SK-N-SH (cell line): ENCODE results near the gene RFX5. TPM values are rescaled to one million over a fixed set of nuclear protein-coding genes. Genes with fewer than 3 reads are reported as not detected.

Experiments used
- CTCF ChIA-PET: fragments of 300-600, 350-600 bp; formaldehyde crosslinking; extraction: SDS; loops from one replicate; lab custom pipeline; 2021; lab: Yijun Ruan, JAX
- POLR2A ChIA-PET: fragments of 350-600 bp; sonication (Branson Sonifier 250); formaldehyde crosslinking; extraction: SDS; loops from one replicate; lab custom pipeline; 2020; ENCODE audit warnings: antibody characterized with exemption, inconsistent platforms; lab: Yijun Ruan, JAX
- DNase-seq: peaks from one replicate; pipeline ENCODE4 v3.0.0; 2012
- H2AFZ ChIP-seq: fragments of 200-600 bp; sonication (generic); 2 replicates; pipeline ENCODE4 v1.8.1; 2016; ENCODE audit warnings: antibody characterized with exemption, mild to moderate bottlenecking, low read depth
- H3F3A ChIP-seq: fragments of 200-600 bp; sonication (generic); replicated peaks from 2 replicates; pipeline ENCODE3; 2016; ENCODE audit warnings: antibody characterized with exemption, mild to moderate bottlenecking; ENCODE audit not compliant: insufficient read depth
- H3K27ac ChIP-seq, 2 experiments: fragments of 200-500 bp in 1 of 2; fragments of 200-600 bp in 1 of 2; sonication (Bioruptor generic) in 1 of 2; sonication (generic), shearing (Covaris generic) in 1 of 2; 2 replicates each; pipeline versions ENCODE4 v1.5.1 to v1.6.1; 2014 to 2016; ENCODE audit warnings: low read depth in 2 of 2, inconsistent platforms in 1 of 2, low read length in 1 of 2, mild to moderate bottlenecking in 1 of 2, mixed read lengths in 1 of 2
- H3K27me3 ChIP-seq: fragments of 200-600 bp; sonication (generic), shearing (Covaris generic); 2 replicates; pipeline ENCODE4 v1.6.1; 2016; ENCODE audit warnings: mixed run types; ENCODE audit not compliant: insufficient read depth
- H3K36me3 ChIP-seq, 2 experiments: fragments of 200-500 bp in 1 of 2; fragments of 200-600 bp in 1 of 2; sonication (Bioruptor generic) in 1 of 2; sonication (generic) in 1 of 2; replicated peaks in 1 of 2; 2 replicates each; pipeline versions ENCODE3 to v1.5.1; 2014 to 2016; ENCODE audit warnings: low read length in 1 of 2, mild to moderate bottlenecking in 1 of 2; ENCODE audit not compliant: insufficient read depth in 2 of 2, control insufficient read depth in 1 of 2
- H3K4me1 ChIP-seq, 2 experiments: fragments of 200-500 bp in 1 of 2; fragments of 200-600 bp in 1 of 2; sonication (Bioruptor generic) in 1 of 2; sonication (generic), shearing (Covaris generic) in 1 of 2; 2 replicates each; pipeline versions ENCODE4 v1.5.1 to v1.6.1; 2014 to 2016; ENCODE audit warnings: low read depth in 1 of 2, low read length in 1 of 2, mixed run types in 1 of 2; ENCODE audit not compliant: insufficient read depth in 2 of 2, control insufficient read depth in 1 of 2
- H3K4me2 ChIP-seq: fragments of 200-600 bp; sonication (generic), shearing (Covaris generic); 2 replicates; pipeline ENCODE4 v1.6.1; 2017; ENCODE audit warnings: mixed run types
- H3K4me3 ChIP-seq, 2 experiments: fragments of 200-500 bp in 1 of 2; fragments of 200-600 bp in 1 of 2; sonication (Bioruptor generic) in 1 of 2; sonication (generic), shearing (Covaris generic) in 1 of 2; 2 replicates each; pipeline versions ENCODE4 v1.5.1 to v1.8.1; 2014 to 2016; ENCODE audit warnings: low read depth in 2 of 2, inconsistent platforms in 1 of 2, low read length in 1 of 2, mild to moderate bottlenecking in 1 of 2, mixed read lengths in 1 of 2, moderate library complexity in 1 of 2
- H3K79me2 ChIP-seq: fragments of 200-600 bp; sonication (generic); 2 replicates; pipeline ENCODE4 v1.8.1; 2017; ENCODE audit warnings: mild to moderate bottlenecking; ENCODE audit not compliant: insufficient read depth
- H3K9ac ChIP-seq: fragments of 200-600 bp; sonication (generic); 2 replicates; pipeline ENCODE4 v1.6.1; 2017; ENCODE audit warnings: mixed run types
- H3K9me2 ChIP-seq: fragments of 200-600 bp; sonication (generic); 2 replicates; pipeline ENCODE4 v1.6.1; 2017; ENCODE audit warnings: mixed run types
- H3K9me3 ChIP-seq: fragments of 200-600 bp; sonication (generic); 2 replicates; pipeline ENCODE4 v1.6.1; 2017; ENCODE audit warnings: mixed run types, mild to moderate bottlenecking, moderate library complexity
- H4K20me1 ChIP-seq: fragments of 200-600 bp; sonication (generic); 2 replicates; pipeline ENCODE4 v1.6.1; 2017; ENCODE audit warnings: mild to moderate bottlenecking, mixed run types; ENCODE audit not compliant: insufficient read depth
- CTCF ChIP-seq: fragments of 200-600 bp; sonication (generic); IDR thresholded peaks from 2 replicates; pipeline ENCODE4 v1.6.1; 2017; ENCODE audit warnings: antibody characterized with exemption, mild to moderate bottlenecking, moderate library complexity
- ELF1 ChIP-seq: IDR thresholded peaks from 2 replicates; pipeline ENCODE4 v1.4.0; 2012
- EP300 ChIP-seq, 2 experiments: IDR thresholded peaks; 2 replicates each; pipeline versions ENCODE4 v1.4.0 to v1.6.1; 2012; ENCODE audit warnings: borderline replicate concordance in 1 of 2, low read depth in 1 of 2, low read length in 1 of 2
- EZH2phosphoT487 ChIP-seq: fragments of 200-600 bp; sonication (generic); IDR thresholded peaks from 2 replicates; pipeline ENCODE4 v1.6.1; 2017; ENCODE audit warnings: low read depth, mixed run types, mild to moderate bottlenecking, antibody characterized with exemption, moderate library complexity, borderline replicate concordance
- FOSL2 ChIP-seq: IDR thresholded peaks from 2 replicates; pipeline ENCODE4 v1.4.0; 2012; ENCODE audit warnings: low read depth, mild to moderate bottlenecking, moderate library complexity, borderline replicate concordance
- FOXM1 ChIP-seq: IDR thresholded peaks from 2 replicates; pipeline ENCODE4 v1.4.0; 2012; ENCODE audit warnings: low read depth, mild to moderate bottlenecking
- GABPA ChIP-seq: IDR thresholded peaks from 2 replicates; pipeline ENCODE4 v1.4.0; 2012; ENCODE audit warnings: low read depth, mild to moderate bottlenecking
- GATA2 ChIP-seq: sonication (generic); formaldehyde crosslinking; IDR thresholded peaks from 2 replicates; pipeline ENCODE4 v1.5.0; 2020; ENCODE audit warnings: mild to moderate bottlenecking, missing genetic modification reagents
- IRF3 ChIP-seq: fragments of 150-350 bp; IDR thresholded peaks from 2 replicates; pipeline ENCODE4 v1.6.1; 2016; ENCODE audit warnings: mild to moderate bottlenecking, low read depth, low read length
- JUND ChIP-seq: IDR thresholded peaks from 2 replicates; pipeline ENCODE4 v1.4.0; 2012
- MEF2A ChIP-seq: IDR thresholded peaks from 2 replicates; pipeline ENCODE4 v1.4.0; 2012; ENCODE audit warnings: low read depth, borderline replicate concordance
- NFIC ChIP-seq: IDR thresholded peaks from 2 replicates; pipeline ENCODE4 v1.4.0; 2012; ENCODE audit warnings: borderline replicate concordance
- NRF1 ChIP-seq: IDR thresholded peaks from 2 replicates; pipeline ENCODE4 v1.6.1; 2012; ENCODE audit warnings: low read depth, mild to moderate bottlenecking, low read length
- PBX3 ChIP-seq: IDR thresholded peaks from 2 replicates; pipeline ENCODE4; 2012
- RCOR1 ChIP-seq: fragments of 150-350 bp; IDR thresholded peaks from 2 replicates; pipeline ENCODE4 v1.6.1; 2017; ENCODE audit warnings: antibody characterized with exemption, low read length
- RXRA ChIP-seq: IDR thresholded peaks from 2 replicates; pipeline ENCODE4 v1.4.0; 2012; ENCODE audit warnings: low read depth, mild to moderate bottlenecking, borderline replicate concordance
- SIN3A ChIP-seq: IDR thresholded peaks from 2 replicates; pipeline ENCODE4 v1.6.1; 2012; ENCODE audit warnings: low read depth, mild to moderate bottlenecking, low read length, moderate library complexity, borderline replicate concordance
- TAF1 ChIP-seq: IDR thresholded peaks from 2 replicates; pipeline ENCODE4 v1.6.1; 2012; ENCODE audit warnings: low read depth, mild to moderate bottlenecking, low read length, moderate library complexity, borderline replicate concordance
- TCF12 ChIP-seq: IDR thresholded peaks from 2 replicates; pipeline ENCODE4 v1.4.0; 2012
- USF2 ChIP-seq: fragments of 150-350 bp; IDR thresholded peaks from 2 replicates; pipeline ENCODE4 v1.6.1; 2017; ENCODE audit warnings: antibody characterized with exemption, low read length, low read depth, borderline replicate concordance
- ZBTB33 ChIP-seq: IDR thresholded peaks from 2 replicates; pipeline ENCODE4 v1.4.0; 2012; ENCODE audit warnings: low read depth, borderline replicate concordance
- WGBS: methylation state at CpG from one replicate; pipeline ENCODE4 v1.1.6; 2017; ENCODE audit warnings: low lambda C conversion rate; 5-methylcytosine and 5-hydroxymethylcytosine counted together
- polyA plus RNA-seq, 3 experiments: library from polyadenylated mRNA; depleted of rRNA; stranded (reverse); fragments of >200 nt; gene quantifications; 2 replicates each; pipeline ENCODE4 v1.2.3, GENCODE V29; 2012

RFX5 gene
- polyA plus RNA-seq, 1 of the 3 experiments (the other 2 are of a cell fraction) = 29.1 TPM

- TF ChIP-seq CTCF (no peak), USF2 (no peak), TCF12 (no peak)
Measured at GRCh38 chr1:151315565-151316235, 31.4 kb downstream of the RFX5 start (continued).

GRCh38 chr1:151314137-151314875 lies 32.7 kb downstream of the RFX5 start:
- Histone ChIP-seq H3K9ac (no peak overlapping the region), H3F3A (peaks cover 40% of the 10 kb centered on the region), H3K4me3 (no peak overlapping the region), H3K9me2 (no peaks in the 10 kb centered on the region), H4K20me1 (peaks cover 14% of the 10 kb centered on the region), H3K4me1 (peaks cover 22 to 44% of the 10 kb centered on the region in 2 experiments), H3K27ac (peak overlapping the region; percentile 44 to 90; a peak in 3 of 4 replicates), H3K79me2 (peaks cover 46% of the 10 kb centered on the region; the same call in 1 of the 2 replicates), H3K9me3 (no peaks in the 10 kb centered on the region), H3K27me3 (no peaks in the 10 kb centered on the region), H3K36me3 (peaks cover 25 to 42% of the 10 kb centered on the region in 2 experiments), H3K4me2 (peak overlapping the region; percentile 66), H2AFZ (no peak overlapping the region)
- CTCF ChIA-PET = interaction anchor here (0.6 to 15.1 kb wide), 4 partner anchors 12 to 73 kb away, joined by 3 to 309 read pairs (median 23); no protein-coding TSS in a partner anchor
- 44% methylated on average over 3 of the region's 3 CpGs for WGBS
- DNase-seq = no peak
- POLR2A ChIA-PET = interaction anchor here (0.8 kb wide), 1 partner anchor 9 kb away, joined by 3 read pairs; no protein-coding TSS in a partner anchor
- TF ChIP-seq TAF1 (no peak), ZBTB33 (no peak), JUND (peak; percentile 72), FOSL2 (peak; percentile 83), RXRA (peak; percentile 73; the same call in 1 of the 2 replicates), NRF1 (no peak), EZH2phosphoT487 (no peak), EP300 (IDR thresholded peaks at IDR 0.05; ENCODE audit: borderline replicate concordance in 1 of 2, low read depth in 1 of 2, low read length in 1 of 2) (peak in 1 of 2 experiments; percentile 26; a peak in 1 of 4 replicates), TCF12 (peak; percentile 71), FOXM1 (peak; percentile 77; the same call in 1 of the 2 replicates), IRF3 (no peak), ELF1 (no peak), MEF2A (no peak), PBX3 (peak; percentile 39; the same call in 1 of the 2 replicates), GATA2 (no peak), NFIC (peak; percentile 94), SIN3A (peak; percentile 54; the same call in 1 of the 2 replicates), RCOR1 (no peak), USF2 (no peak), GABPA (no peak)
